Lower leg skin (tissue), 3 donors: ENCODE data around the gene SYT1.

Experiments used
- CTCF ChIP-seq, 3 donors: fragments of 450-650 bp; IDR thresholded peaks; one replicate each; pipeline ENCODE4 v1.5.1; 2016; ENCODE audit warnings: antibody characterized with exemption in 3 of 3, mild to moderate bottlenecking in 3 of 3, moderate library complexity in 2 of 3
- POLR2A ChIP-seq, 2 donors: fragments of 450-650 bp; IDR thresholded peaks; one replicate each; pipeline ENCODE4 v1.6.1; 2016 to 2017; ENCODE audit warnings: antibody characterized with exemption in 2 of 2, mild to moderate bottlenecking in 1 of 2, moderate library complexity in 1 of 2

- TF ChIP-seq CTCF (IDR thresholded peaks at IDR 0.05) = no peak
- TF ChIP-seq POLR2A (IDR thresholded peaks at IDR 0.05) = no peak
These were observed 319.4 kb downstream of the SYT1 start for GRCh38 chr12:79183926-79184325.
